Left lobe of liver (tissue), 2 donors: ENCODE data around the gene ITIH1. TPM values are rescaled to one million over a fixed set of nuclear protein-coding genes. Genes with fewer than 3 reads are reported as not detected.
A peak's percentile ranks its signal among the peaks of the same experiment; 100 is the strongest.
"Not testable (repeated sequence)": the region's sequence is repeated elsewhere in the genome, so short reads cannot be mapped to it uniquely, and the experiment has no call there.

ENCODE experiments used
- ATAC-seq: fragments of 200-7000 bp; cut with Tn5 transposase; one replicate; pipeline ENCODE4 v1.9.1; 2020; ENCODE audit warnings: mild to moderate bottlenecking, moderate library complexity
- DNase-seq: peaks from one replicate; pipeline ENCODE4 v3.0.0-alpha.2; 2020; ENCODE audit warnings: low spot score
- total RNA-seq: library from RNA; stranded (reverse); gene quantifications from one replicate; pipeline ENCODE4 v1.2.1, GENCODE V29; 2021
- donor health status: DM: no; HTN: no; CAD: no; lungs with moderate emphysema.
- donor health status: DM: no; HTN: yes; CAD: no.

The ITIH1 gene
- total RNA-seq, 1 donor from 2014 or later: 1,331 TPM

GRCh38 chr3:52773361-52774065 is 3.9 kb upstream of the ITIH1 start:
- DNase-seq (peak; percentile 78), ATAC-seq (peak; percentile 16)

GRCh38 chr3:52774066-52774713 is 3.2 kb upstream of the ITIH1 start:
- ATAC-seq (no peak), DNase-seq (no peak)

DNA sequence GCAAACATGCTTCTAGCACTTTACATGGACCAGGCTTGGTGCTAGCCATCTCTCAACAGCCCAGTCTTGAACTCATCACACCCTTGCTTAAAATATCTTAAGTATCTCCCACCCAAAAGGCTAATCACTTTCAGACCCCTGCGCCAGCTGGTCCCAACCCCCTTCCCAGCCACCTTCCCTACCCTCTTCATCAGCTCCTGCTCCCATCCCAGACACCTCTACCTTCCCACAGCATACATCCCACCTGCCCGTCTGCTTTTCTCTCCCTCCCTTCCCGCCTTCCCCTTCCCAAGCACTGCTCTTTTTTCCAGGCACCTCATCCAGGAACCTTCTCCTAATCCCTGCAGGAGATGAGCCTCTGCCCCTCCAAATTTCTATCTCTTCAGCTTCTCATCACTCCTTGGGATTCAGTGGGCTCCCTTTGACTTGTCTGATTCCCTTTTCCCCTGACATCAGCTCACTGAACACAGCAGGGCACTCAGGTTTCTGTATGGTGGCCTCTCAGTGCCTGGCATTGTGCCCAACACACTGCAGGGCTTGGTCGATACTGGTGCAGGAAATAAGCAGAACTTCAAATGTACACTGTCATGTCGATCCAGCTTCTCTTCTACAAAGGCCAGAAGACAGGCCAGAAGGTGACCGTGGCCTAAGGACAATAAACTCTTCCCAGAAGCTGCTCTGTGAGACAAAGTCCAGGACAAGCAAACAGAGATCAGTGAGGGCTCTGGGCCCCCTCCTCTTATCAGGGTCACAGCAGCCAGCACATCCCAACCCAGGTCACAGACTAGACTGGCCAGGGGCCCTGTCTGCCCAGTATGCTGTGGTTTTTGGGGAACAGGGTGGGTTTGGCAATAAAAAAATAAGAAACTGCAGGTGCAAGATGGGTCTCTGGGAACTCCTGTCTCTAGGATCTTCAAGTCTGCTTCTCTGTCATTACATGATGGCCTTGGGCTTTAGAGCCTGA is 2.2 kb upstream of the ITIH1 start:
- ATAC-seq: peak; percentile 54
- peak; percentile 90 for DNase-seq

DNA sequence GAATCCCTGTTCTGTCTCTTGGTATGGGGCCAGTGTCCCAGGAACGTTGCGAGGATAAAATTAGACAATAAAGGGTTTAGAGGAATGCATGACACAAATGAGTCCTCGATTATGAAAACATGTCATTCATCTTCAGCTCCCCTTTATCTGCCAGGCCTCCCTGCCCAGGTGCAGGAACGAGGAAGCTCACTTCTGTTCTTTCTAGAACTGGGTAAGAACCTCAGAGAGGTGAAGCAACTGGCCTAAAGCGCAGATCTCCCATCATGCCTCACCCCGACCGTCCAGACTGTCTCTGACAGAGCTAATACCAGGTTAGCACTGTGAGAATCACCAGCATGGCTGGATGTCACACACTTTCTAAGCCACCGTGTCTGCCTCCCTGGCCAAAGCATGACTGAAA is 1.5 kb upstream of the ITIH1 start:
- ATAC-seq (peak; percentile 30), DNase-seq (peak; percentile 67)

DNA sequence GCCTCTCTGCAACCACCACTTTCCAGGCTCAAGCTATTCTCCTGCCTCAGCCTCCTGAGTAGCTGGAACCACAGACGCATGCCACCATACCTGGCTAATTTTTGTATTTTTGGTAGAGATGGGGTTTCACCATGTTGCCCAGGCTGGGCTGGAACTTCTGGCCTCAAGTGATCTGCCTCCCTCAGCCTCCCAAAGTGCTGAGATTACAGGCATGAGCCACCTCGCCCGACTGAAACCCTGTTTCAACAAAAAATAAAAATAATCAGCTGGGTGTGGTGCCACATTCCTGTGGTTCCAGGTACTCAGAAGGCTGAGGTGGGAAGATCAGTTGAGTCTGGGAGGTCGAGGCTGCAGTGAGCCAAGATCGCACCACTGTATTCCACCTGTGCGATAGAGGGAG is 913 bp upstream of the ITIH1 start:
- ATAC-seq, DNase-seq: not testable (repeated sequence)

DNA sequence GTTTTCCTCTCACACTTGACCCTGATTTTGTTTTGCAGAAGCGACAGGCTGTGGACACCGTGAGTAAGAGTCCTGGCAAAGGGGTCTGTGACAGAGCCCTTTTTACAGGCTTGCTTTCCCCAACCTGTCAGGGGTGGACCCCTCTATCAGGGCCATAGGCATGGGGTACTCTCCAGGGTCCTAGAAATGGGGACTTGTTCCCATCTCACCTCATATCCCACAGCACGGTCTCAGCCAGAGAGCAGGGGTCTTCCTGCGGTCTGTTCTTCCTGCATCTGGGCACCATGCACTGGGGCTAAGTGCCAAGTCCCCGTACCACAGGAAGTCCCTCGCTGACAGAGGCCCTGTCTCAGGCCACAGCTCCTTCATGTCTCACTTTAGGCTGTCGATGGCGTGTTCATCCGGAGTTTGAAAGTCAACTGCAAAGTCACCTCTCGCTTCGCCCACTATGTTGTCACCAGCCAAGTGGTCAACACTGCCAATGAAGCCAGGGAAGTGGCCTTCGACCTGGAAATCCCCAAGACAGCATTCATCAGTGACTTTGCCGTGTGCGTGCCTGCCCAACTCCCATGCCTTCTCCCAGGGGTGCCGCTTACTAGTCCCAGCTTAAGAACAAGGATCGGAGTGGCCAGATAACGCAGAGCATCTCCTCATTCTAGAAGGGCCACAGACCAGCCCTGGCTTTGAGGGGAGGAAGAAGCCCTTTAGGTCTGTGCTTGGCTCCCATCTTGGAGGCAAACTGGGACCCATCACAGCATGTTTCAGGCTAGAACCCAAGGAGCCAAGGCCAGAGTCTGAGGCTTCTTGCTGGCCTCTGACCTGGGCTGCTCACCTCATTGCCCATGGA is 783 bp downstream of the ITIH1 start:
- DNase-seq: peak; percentile 85
- peak; percentile 50 for ATAC-seq

- ATAC-seq (no peak), DNase-seq (no peak)
Measured at GRCh38 chr3:52779011-52779836, 1.8 kb downstream of the ITIH1 start.

- ATAC-seq (no peak), DNase-seq (no peak)
Measured at GRCh38 chr3:52779837-52780585, 2.6 kb downstream of the ITIH1 start.

DNA sequence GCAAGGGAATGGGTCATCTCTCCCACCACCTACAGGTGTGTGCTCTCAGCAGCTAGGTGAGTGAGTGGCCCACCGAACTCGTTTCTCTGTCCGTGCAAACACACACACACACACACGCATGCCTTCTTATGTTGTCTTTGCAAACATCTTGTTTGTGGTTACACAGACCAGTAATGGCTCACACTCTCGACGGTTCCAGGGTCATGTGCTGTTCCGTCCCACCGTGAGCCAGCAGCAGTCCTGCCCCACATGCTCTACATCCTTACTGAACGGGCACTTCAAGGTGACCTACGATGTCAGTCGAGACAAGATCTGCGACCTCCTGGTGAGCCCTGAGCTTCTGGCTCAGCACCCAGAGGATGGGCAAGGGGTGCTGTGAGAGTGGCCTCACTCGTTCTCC is 4.3 kb downstream of the ITIH1 start:
- DNase-seq (no peak), ATAC-seq (no peak)

GRCh38 chr3:52782412-52783210 is 5.2 kb downstream of the ITIH1 start:
- no peak for DNase-seq

GRCh38 chr3:52783211-52783555 is 5.8 kb downstream of the ITIH1 start:
- ATAC-seq (no peak), DNase-seq (no peak)

More at GRCh38 chr3:52782412-52783210, 5.2 kb downstream of the ITIH1 start:
- ATAC-seq: no peak

DNA sequence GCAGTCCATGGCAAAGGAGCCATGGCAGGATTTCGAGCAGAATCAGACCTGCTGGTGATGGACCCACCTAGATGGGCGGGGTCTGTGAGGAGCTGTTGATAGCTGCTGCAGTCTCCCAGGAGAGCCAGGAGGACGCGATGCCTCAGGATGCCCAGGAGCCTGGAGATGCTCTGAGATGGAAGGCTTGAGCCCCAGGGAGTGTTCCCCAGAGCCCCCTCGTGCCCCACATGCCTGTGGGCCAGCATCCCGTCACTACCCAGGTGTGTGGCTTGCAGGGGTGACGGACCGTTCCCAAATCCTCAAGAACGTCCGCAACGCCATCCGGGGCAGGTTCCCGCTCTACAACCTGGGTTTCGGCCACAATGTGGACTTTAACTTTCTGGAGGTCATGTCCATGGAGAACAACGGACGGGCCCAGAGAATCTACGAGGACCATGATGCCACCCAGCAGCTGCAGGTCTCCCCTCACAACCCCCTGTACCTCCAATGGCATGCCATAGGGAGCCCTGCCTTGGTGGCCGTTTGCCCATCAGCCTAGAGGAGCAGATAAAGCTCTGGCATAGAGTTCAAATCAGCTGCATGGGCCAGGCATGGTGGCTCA is 6.7 kb downstream of the ITIH1 start:
- no peak for ATAC-seq
- DNase-seq: peak; percentile 44

DNA sequence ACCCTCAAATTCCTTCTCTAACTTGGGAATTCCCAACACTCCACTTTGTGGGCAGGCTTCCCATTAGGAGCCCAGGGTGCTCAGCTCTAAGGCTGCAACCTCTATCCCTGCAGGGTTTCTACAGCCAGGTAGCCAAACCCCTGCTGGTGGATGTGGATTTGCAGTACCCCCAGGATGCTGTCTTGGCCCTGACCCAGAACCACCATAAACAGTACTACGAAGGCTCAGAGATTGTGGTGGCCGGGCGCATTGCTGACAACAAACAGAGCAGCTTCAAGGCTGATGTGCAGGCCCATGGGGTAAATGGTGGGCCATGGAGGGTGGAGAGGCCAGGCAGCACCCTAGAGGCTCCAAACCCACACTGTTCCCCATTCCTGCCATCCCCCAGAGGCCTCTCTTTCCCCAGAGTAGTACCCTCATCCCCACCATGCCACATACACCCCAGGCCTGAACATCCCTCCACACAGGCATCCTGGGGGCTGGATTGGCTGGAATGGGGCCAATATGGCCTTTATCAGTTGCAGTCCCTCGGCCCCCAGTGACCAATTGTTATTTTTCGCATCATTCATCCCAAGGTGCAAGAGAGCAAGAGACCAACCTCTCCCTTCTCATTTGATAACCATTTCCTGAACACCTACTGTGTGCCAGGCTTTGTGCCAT is 7.7 kb downstream of the ITIH1 start:
- DNase-seq (no peak), ATAC-seq (no peak)

GRCh38 chr3:52786330-52787215 is 9.2 kb downstream of the ITIH1 start:
- ATAC-seq (peak; percentile 64), DNase-seq (peak; percentile 77)

GRCh38 chr3:52787246-52787645 is 9.8 kb downstream of the ITIH1 start:
- DNase-seq (no peak), ATAC-seq (no peak)
